ENCODE results near the gene LBHD1.

LBHD1 gene

DNA sequence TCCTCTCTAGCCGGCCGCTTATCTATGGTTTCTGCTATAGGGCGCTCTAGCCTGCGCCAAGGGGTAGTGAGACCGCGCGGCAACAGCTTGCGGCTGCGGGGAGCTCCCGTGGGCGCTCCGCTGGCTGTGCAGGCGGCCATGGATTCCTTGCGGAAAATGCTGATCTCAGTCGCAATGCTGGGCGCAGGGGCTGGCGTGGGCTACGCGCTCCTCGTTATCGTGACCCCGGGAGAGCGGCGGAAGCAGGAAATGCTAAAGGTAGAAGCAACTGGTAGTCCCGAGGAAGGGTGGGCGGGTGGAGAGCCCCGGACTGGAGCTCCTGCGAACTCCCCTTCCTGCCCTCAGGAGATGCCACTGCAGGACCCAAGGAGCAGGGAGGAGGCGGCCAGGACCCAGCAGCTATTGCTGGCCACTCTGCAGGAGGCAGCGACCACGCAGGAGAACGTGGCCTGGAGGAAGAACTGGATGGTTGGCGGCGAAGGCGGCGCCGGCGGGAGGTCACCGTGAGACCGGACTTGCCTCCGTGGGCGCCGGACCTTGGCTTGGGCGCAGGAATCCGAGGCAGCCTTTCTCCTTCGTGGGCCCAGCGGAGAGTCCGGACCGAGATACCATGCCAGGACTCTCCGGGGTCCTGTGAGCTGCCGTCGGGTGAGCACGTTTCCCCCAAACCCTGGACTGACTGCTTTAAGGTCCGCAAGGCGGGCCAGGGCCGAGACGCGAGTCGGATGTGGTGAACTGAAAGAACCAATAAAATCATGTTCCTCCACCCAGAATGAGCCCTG, at the start of gene LBHD1, which contains the start of gene UQCC3:
Gene LBHD1, minus strand, starts transcription at position 660 of the 782 bp plus-strand sequence. CDS start 2,236 bp downstream, outside the sequence.
Gene UQCC3, plus strand, starts transcription at position 66 of the 782 bp plus-strand sequence. Its CDS starts 73 bp downstream, at position 139.
- peak within 1 kb of the TSS; percentile 79 to 87 for H3K4me3 ChIP-seq (ENCODE audit: low read depth in 1 of 2, low read length in 1 of 2)
- TF ChIP-seq, protein P1, sequence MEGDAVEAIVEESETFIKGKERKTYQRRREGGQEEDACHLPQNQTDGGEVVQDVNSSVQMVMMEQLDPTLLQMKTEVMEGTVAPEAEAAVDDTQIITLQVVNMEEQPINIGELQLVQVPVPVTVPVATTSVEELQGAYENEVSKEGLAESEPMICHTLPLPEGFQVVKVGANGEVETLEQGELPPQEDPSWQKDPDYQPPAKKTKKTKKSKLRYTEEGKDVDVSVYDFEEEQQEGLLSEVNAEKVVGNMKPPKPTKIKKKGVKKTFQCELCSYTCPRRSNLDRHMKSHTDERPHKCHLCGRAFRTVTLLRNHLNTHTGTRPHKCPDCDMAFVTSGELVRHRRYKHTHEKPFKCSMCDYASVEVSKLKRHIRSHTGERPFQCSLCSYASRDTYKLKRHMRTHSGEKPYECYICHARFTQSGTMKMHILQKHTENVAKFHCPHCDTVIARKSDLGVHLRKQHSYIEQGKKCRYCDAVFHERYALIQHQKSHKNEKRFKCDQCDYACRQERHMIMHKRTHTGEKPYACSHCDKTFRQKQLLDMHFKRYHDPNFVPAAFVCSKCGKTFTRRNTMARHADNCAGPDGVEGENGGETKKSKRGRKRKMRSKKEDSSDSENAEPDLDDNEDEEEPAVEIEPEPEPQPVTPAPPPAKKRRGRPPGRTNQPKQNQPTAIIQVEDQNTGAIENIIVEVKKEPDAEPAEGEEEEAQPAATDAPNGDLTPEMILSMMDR (IDR thresholded peaks at IDR 0.05) = no peak
- H3K27me3 ChIP-seq = no peaks in the 10 kb centered on the region
- H3K4me1 ChIP-seq (ENCODE audit: control insufficient read depth in 1 of 2, insufficient read depth in 1 of 2, low read depth in 1 of 2, low read length in 1 of 2) = peaks cover 22 to 29% of the 10 kb centered on the region in 2 experiments
- peak within 1 kb of the TSS; percentile 82 for H3K27ac ChIP-seq
- H3K36me3 ChIP-seq = peaks cover 38% of the 10 kb centered on the region
- H3K9me3 ChIP-seq = no peaks in the 10 kb centered on the region

DNA sequence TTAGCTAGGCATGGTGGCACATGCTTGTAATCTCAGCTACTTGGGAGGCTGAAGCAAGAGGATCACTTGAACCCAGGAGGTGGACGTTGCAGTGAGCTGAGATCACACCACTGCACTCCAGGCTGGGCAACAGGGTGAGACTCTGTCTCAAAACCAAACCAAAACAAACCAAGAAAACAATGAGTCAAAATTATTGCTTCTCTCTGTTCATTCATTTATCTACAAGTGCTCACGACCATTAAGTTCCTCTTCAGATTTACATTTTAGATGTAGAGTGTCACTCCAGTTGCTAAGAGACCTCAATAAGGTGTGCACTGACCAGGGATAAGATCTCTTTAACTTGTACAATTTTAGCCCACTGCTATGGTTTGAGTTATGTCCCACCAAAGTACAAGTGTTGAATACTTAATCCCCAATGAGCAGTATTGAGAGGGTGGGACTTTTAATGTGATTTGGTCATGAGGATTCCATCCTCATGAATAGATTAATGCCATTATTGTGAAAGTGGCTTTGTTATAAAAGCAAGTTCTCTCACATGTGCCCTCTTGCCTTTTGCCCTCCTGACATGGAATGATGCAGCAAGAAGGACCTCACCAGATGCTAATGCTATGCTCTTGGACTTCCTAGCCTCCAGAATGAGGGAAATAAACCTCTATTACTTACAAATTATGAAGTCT, 47.4 kb upstream of the LBHD1 start:
- H3K4me1 ChIP-seq (ENCODE audit: control insufficient read depth in 1 of 2, insufficient read depth in 1 of 2, low read depth in 1 of 2, low read length in 1 of 2) = peaks cover 5 to 10% of the 10 kb centered on the region in 2 experiments
- no peaks in the 10 kb centered on the region for H3K27me3 ChIP-seq
- no peak overlapping the region for H3K27ac ChIP-seq
- no peak overlapping the region for H3K4me3 ChIP-seq (ENCODE audit: low read depth in 1 of 2, low read length in 1 of 2)
- peaks cover 98% of the 10 kb centered on the region for H3K36me3 ChIP-seq
- TF ChIP-seq, protein P1 (IDR thresholded peaks at IDR 0.05) = no peak
- peaks cover 5% of the 10 kb centered on the region for H3K9me3 ChIP-seq

DNA sequence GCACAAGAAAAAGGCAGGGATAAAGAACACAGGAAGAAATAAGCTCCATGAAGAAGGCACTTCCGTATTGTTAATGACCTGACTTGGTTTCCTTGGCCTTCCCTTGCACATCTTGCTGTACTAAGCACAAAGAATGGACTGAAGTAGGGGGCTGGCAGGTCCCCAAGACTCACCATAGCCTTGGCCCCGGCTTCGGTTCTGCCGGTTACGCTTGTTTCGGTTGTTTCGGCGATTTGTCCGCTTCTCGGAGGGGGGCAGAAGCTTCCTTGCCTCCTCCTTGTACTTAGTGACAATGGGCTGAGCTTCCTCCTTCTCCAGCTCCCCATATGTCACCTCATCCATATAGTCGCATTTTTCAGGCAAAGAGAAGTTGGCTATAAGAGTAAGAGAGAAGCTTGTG, 44.7 kb upstream of the LBHD1 start:
- Histone ChIP-seq H3K4me3 (ENCODE audit: low read depth in 1 of 2, low read length in 1 of 2) (no peak overlapping the region), H3K4me1 (ENCODE audit: control insufficient read depth in 1 of 2, insufficient read depth in 1 of 2, low read depth in 1 of 2, low read length in 1 of 2) (no peaks in the 10 kb centered on the region), H3K27ac (no peak overlapping the region), H3K9me3 (peaks cover 2% of the 10 kb centered on the region), H3K27me3 (no peaks in the 10 kb centered on the region), H3K36me3 (peaks cover 97% of the 10 kb centered on the region)
- TF ChIP-seq, protein P1 (IDR thresholded peaks at IDR 0.05) = no peak

DNA sequence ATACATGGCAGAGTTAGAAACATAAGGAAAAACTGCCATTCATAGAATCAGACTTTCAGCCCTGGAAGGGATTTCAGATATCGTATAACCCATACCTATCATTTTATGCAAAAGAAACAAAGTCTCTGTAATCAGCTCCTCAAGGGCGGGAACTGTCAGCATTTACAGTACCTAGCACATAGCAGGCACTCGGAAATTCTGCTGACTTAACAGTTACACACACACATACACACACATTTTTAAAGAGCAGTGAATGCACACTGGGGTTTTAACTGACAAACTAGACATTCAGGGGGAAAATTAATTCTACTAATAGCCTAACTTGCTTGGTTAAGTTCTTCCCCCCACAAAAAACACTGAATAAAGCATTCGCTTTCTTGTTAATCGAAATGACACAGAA, 44.1 kb upstream of the LBHD1 start:
- H3K4me3 ChIP-seq (ENCODE audit: low read depth in 1 of 2, low read length in 1 of 2) = no peak overlapping the region
- H3K27ac ChIP-seq = no peak overlapping the region
- H3K9me3 ChIP-seq = no peaks in the 10 kb centered on the region
- no peaks in the 10 kb centered on the region for H3K27me3 ChIP-seq
- TF ChIP-seq, protein P1 (IDR thresholded peaks at IDR 0.05) = no peak
- peaks cover 96% of the 10 kb centered on the region for H3K36me3 ChIP-seq
- H3K4me1 ChIP-seq (ENCODE audit: control insufficient read depth in 1 of 2, insufficient read depth in 1 of 2, low read depth in 1 of 2, low read length in 1 of 2) = no peaks in the 10 kb centered on the region

DNA sequence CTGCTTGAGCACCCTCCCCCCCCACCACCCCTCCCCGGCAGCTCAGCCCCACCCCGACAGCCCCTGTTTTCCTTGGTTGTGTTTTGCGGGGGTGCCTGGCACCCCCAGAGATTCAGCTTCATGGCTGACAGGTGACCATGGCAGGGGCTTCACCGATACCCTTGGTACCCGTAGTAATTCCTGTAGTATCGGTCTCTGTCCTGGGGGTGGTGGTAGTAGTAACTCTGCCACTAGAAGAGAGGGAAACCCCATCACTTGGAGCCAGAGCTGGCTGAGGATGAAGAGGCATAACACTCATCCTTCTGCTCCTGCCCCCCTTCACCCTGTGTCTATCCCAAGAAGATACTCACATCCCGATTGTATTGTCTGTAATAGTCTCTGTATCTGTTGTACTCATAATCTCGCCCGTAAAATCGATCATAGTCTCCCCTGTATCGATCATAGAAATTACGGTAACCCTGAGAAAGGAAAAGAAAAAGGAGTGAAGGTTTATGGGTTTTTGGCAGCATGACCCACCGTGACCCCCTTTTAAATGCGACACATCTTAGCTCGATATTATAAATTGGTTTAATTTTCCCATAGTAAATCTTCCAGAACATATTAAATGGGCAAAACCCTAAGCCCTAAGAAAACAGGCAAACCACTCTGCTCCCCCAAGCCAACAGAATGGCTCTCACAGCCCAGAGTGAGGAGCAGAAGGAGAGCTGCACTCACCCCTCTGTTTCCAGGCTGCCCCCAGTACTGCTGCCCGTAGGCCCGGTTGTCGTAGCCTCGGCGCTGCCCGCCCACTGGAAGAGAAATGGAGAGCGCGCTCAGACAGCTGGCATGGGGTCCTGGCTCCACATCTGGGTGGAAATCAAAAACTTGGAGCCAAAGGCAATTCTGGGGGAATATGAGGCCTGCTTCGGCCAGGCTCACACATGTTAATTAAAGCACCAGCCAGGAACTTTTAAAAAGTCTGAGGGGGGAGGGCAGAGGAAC, 43.4 kb upstream of the LBHD1 start:
- Histone ChIP-seq H3K4me3 (ENCODE audit: low read depth in 1 of 2, low read length in 1 of 2) (no peak overlapping the region), H3K4me1 (ENCODE audit: control insufficient read depth in 1 of 2, insufficient read depth in 1 of 2, low read depth in 1 of 2, low read length in 1 of 2) (no peaks in the 10 kb centered on the region), H3K9me3 (no peaks in the 10 kb centered on the region), H3K27me3 (no peaks in the 10 kb centered on the region), H3K27ac (no peak overlapping the region), H3K36me3 (peaks cover 96% of the 10 kb centered on the region)
- TF ChIP-seq, protein P1 (IDR thresholded peaks at IDR 0.05) = no peak

All from neutrophil (primary cell).